B cell (primary cell): ENCODE measurements around the gene ADCY1. TPM values are rescaled to one million over a fixed set of nuclear protein-coding genes. Genes with fewer than 3 reads are reported as not detected.

ENCODE experiments used
- ATAC-seq: fragments of 200-7000 bp; cut with Tn5 transposase; one replicate; pipeline ENCODE4 v1.10.0; 2021; ENCODE audit warnings: low read depth, mild to moderate bottlenecking, moderate number of reproducible peaks, moderate library complexity
- CTCF ChIA-PET: fragments of 350-600 bp; sonication (Branson Sonifier 250); formaldehyde crosslinking; loops from one replicate; lab custom pipeline; 2021; ENCODE audit warnings: antibody characterized with exemption, inconsistent platforms; lab: Charles Lee
- POLR2A ChIA-PET: fragments of 350-600 bp; sonication (Branson Sonifier 250); formaldehyde crosslinking; loops from one replicate; lab custom pipeline; 2021; ENCODE audit warnings: antibody characterized with exemption; lab: Charles Lee
- DNase-seq: peaks from one replicate; pipeline ENCODE4 v3.0.0; 2013
- H2AFZ ChIP-seq: 2 replicates; pipeline ENCODE4 v1.6.1; 2012; ENCODE audit warnings: mild to moderate bottlenecking, low read depth, low read length; ENCODE audit not compliant: insufficient read depth, poor library complexity, severe bottlenecking
- H3K27ac ChIP-seq, 2 donors: 1 replicate in 1 of 2; 2 replicates in 1 of 2; pipeline ENCODE4 v1.5.1; 2012 to 2013; ENCODE audit warnings: low read length in 2 of 2, mild to moderate bottlenecking in 2 of 2, moderate library complexity in 1 of 2
- H3K27me3 ChIP-seq, 4 experiments: fragments of 200-600 bp in 1 of 4; sonication (generic) in 1 of 4; replicated peaks in 1 of 4; 1 replicate in 2 of 4; 2 replicates in 2 of 4; pipeline versions ENCODE4 v1.6.1 to v1.7.0; 2013 to 2016; ENCODE audit warnings: low read length in 3 of 4, mild to moderate bottlenecking in 2 of 4, mixed read lengths in 1 of 4, moderate library complexity in 1 of 4; ENCODE audit not compliant: insufficient read depth in 4 of 4, control insufficient read depth in 3 of 4; ENCODE audit errors: control extremely low read depth in 1 of 4
- H3K36me3 ChIP-seq, 2 experiments: replicated peaks in 1 of 2; 1 replicate in 1 of 2; 2 replicates in 1 of 2; pipeline versions ENCODE4 v1.6.1 to v1.7.1; 2013; ENCODE audit warnings: low read length in 1 of 2; ENCODE audit not compliant: insufficient read depth in 2 of 2, control insufficient read depth in 1 of 2; ENCODE audit errors: control extremely low read depth in 1 of 2, extremely low read depth in 1 of 2
- H3K4me1 ChIP-seq, 2 donors: fragments of 200-600 bp in 1 of 2; sonication (generic) in 1 of 2; 1 replicate in 1 of 2; 2 replicates in 1 of 2; pipeline versions ENCODE4 v1.5.1 to v1.6.1; 2013 to 2017; ENCODE audit warnings: low read length in 2 of 2; ENCODE audit not compliant: control insufficient read depth in 2 of 2, insufficient read depth in 2 of 2
- H3K4me2 ChIP-seq: replicated peaks from 2 replicates; pipeline ENCODE3; 2012; ENCODE audit warnings: mild to moderate bottlenecking, low read depth, low read length; ENCODE audit not compliant: poor library complexity, severe bottlenecking
- H3K4me3 ChIP-seq, 5 experiments: fragments of 200-600 bp in 1 of 5; sonication (generic) in 1 of 5; 1 replicate in 3 of 5; 2 replicates in 2 of 5; pipeline versions ENCODE4 v1.5.1 to v1.7.0; 2011 to 2016; ENCODE audit warnings: low read length in 4 of 5, mild to moderate bottlenecking in 4 of 5, low read depth in 2 of 5, control low read depth in 1 of 5, moderate library complexity in 1 of 5; ENCODE audit not compliant: insufficient read depth in 1 of 5; ENCODE audit errors: control extremely low read depth in 1 of 5, extremely low read depth in 1 of 5
- H3K79me2 ChIP-seq: fragments of 200-600 bp; sonication (generic); one replicate; pipeline ENCODE4 v1.6.0; 2016; ENCODE audit warnings: low read length; ENCODE audit not compliant: control insufficient read depth, insufficient read depth
- H3K9ac ChIP-seq: fragments of 200-600 bp; sonication (generic); 2 replicates; pipeline ENCODE4 v1.6.1; 2017; ENCODE audit warnings: mild to moderate bottlenecking, low read length, moderate library complexity
- H3K9me3 ChIP-seq, 3 donors: one replicate each; pipeline versions ENCODE4 v1.6.1 to v1.7.1; 2013; ENCODE audit warnings: low read length in 2 of 3; ENCODE audit not compliant: control insufficient read depth in 2 of 3, insufficient read depth in 1 of 3; ENCODE audit errors: control extremely low read depth in 1 of 3
- H4K20me1 ChIP-seq: 2 replicates; pipeline ENCODE4 v1.6.0; 2012; ENCODE audit warnings: mild to moderate bottlenecking, low read length; ENCODE audit not compliant: insufficient read depth, control insufficient read depth, poor library complexity, severe bottlenecking
- H3K27ac Mint-ChIP-seq: one replicate; pipeline ENCODE4 v1.8.0; 2021; ENCODE audit warnings: mixed read lengths
- H3K27me3 Mint-ChIP-seq: one replicate; pipeline ENCODE4 v1.8.0; 2021; ENCODE audit warnings: mixed read lengths
- H3K4me1 Mint-ChIP-seq: one replicate; pipeline ENCODE4 v1.8.0; 2021; ENCODE audit warnings: mixed read lengths
- H3K4me3 Mint-ChIP-seq: one replicate; pipeline ENCODE4 v1.8.0; 2021; ENCODE audit warnings: mixed read lengths
- H3K9me3 Mint-ChIP-seq: one replicate; pipeline ENCODE4 v1.8.0; 2022; ENCODE audit warnings: mixed read lengths; ENCODE audit not compliant: insufficient read depth
- EZH2 ChIP-seq: IDR thresholded peaks from 2 replicates; pipeline ENCODE4 v1.6.1; 2012; ENCODE audit warnings: borderline replicate concordance, low read depth, mild to moderate bottlenecking, moderate library complexity, low read length; ENCODE audit not compliant: insufficient read depth, poor library complexity, severe bottlenecking
- WGBS: methylation state at CpG from one replicate; pipeline ENCODE4 v1.1.5; 2013; ENCODE audit warnings: missing lambda C conversion rate; ENCODE audit not compliant: insufficient coverage; 5-methylcytosine and 5-hydroxymethylcytosine counted together
- intact Hi-C: fragments of 100-400 bp; cut with micrococcal nuclease; formaldehyde crosslinking; loops from one replicate; pipeline ENCODE4 v1.10.0; 2022
- polyA plus RNA-seq: library from polyadenylated mRNA; depleted of rRNA; stranded (reverse); fragments of >200 nt; gene quantifications from 2 replicates; pipeline ENCODE4 v1.2.3, GENCODE V29; 2012
- total RNA-seq, 2 donors: library from RNA; stranded (reverse); fragments of 120-200 nt in 1 of 2; gene quantifications; 1 replicate in 1 of 2; 2 replicates in 1 of 2; pipeline versions ENCODE4 v1.2.3 to v1.2.4, GENCODE V29; 2013 to 2022
- TF ChIP-seq, protein P1 (sequence below): fragments of 200-600 bp; IDR thresholded peaks from one replicate; pipeline ENCODE4 v1.8.0; 2022; ENCODE audit warnings: antibody characterized with exemption, mild to moderate bottlenecking

Gene ADCY1
- total and polyA plus RNA-seq, 2 donors (not counting 1 experiment from before 2014, with no cell fraction given) = 0.05 to 0.12 TPM

DNA sequence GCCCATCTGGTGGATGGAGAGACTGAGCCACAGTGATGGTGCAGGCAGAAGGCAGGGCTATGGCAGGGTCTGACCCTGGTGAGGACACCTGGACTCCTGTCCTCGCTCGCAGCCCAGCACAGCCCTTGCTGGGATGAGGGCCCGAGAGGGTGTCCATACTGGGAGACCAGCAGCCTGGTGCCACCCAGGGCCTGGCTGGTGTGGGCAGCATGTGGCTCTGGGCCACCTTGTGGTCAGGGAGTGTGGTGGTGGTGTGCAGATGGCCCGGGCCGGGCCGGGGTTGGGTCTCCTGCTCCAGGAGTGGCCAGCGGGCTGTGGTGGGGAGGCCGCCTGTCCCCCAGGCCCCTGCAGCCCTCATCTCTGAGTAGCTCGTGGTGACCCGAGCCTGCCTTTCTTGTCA is 14.9 kb downstream of the ADCY1 start:
- Mint-ChIP-seq H3K9me3 (no peaks in the 10 kb centered on the region), H3K4me1 (no peaks in the 10 kb centered on the region), H3K4me3 (no peak overlapping the region), H3K27me3 (peaks cover 3% of the 10 kb centered on the region), H3K27ac (no peak overlapping the region)
- Histone ChIP-seq H4K20me1 (no peaks in the 10 kb centered on the region), H3K79me2 (no peaks in the 10 kb centered on the region), H3K9me3 (no peaks in the 10 kb centered on the region), H3K4me2 (no peak overlapping the region), H3K4me1 (no peaks in the 10 kb centered on the region), H3K27me3 (no peaks in the 10 kb centered on the region), H3K36me3 (no peaks in the 10 kb centered on the region), H3K9ac (no peak overlapping the region), H3K27ac (no peak overlapping the region), H2AFZ (no peak overlapping the region), H3K4me3 (no peak overlapping the region)
- ChIA-PET POLR2A (no interaction called here), CTCF (interaction anchor here (0.8 kb wide), 1 partner anchor 11 kb away, joined by 3 read pairs; no protein-coding TSS in a partner anchor)
- DNase-seq (no peak), ATAC-seq (no peak)
- intact Hi-C loops = no loop called here
- TF ChIP-seq, protein P1, sequence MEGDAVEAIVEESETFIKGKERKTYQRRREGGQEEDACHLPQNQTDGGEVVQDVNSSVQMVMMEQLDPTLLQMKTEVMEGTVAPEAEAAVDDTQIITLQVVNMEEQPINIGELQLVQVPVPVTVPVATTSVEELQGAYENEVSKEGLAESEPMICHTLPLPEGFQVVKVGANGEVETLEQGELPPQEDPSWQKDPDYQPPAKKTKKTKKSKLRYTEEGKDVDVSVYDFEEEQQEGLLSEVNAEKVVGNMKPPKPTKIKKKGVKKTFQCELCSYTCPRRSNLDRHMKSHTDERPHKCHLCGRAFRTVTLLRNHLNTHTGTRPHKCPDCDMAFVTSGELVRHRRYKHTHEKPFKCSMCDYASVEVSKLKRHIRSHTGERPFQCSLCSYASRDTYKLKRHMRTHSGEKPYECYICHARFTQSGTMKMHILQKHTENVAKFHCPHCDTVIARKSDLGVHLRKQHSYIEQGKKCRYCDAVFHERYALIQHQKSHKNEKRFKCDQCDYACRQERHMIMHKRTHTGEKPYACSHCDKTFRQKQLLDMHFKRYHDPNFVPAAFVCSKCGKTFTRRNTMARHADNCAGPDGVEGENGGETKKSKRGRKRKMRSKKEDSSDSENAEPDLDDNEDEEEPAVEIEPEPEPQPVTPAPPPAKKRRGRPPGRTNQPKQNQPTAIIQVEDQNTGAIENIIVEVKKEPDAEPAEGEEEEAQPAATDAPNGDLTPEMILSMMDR = no peak
- no peak for TF ChIP-seq EZH2
- WGBS = 91% methylated on average over 10 of the region's 10 CpGs

DNA sequence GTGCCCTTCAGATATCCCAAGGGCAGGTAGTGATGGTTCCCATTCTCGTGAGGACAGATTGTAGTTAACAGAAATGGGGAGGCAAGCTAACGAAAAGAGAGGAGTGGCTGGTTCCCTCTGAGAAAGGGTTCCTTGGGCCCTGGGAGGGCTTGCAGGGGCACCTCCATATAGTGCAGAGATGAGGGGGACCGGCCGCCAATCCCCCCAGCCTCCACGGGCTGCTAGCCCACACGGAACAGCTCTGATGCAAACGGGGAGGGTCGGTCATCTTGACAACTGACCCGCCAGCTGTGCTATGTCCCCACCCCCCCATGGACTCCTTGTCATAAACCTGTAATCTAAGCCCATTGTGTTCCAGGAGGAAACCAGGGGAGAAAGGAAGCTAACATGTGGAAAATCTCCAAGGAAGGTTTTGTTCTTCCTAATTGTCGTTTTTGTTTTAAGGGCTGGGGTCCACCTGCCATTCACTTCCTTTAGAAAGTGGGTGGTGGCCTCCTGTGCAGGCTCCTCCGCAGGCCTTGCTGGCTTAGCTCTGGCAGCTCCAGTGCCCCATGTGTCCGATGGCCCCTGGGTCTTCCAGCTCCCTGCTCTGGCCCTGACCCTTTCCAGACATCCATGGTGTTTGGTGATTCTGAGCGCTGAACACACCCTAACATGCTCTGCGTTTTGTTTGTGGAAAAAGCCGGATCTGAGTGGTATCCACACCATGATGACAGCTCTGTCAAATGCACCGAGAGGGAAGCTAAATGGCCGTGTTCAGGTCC is 15.9 kb downstream of the ADCY1 start:
- H3K9me3 Mint-ChIP-seq = no peaks in the 10 kb centered on the region
- H3K27me3 Mint-ChIP-seq = peaks cover 3% of the 10 kb centered on the region

More for the DNA sequence above, 15.9 kb downstream of the ADCY1 start:
- Mint-ChIP-seq H3K4me3 (no peak overlapping the region), H3K27ac (no peak overlapping the region), H3K4me1 (no peaks in the 10 kb centered on the region)
- Histone ChIP-seq H3K27ac (no peak overlapping the region), H3K4me3 (no peak overlapping the region), H4K20me1 (no peaks in the 10 kb centered on the region), H3K9me3 (no peaks in the 10 kb centered on the region), H3K79me2 (no peaks in the 10 kb centered on the region), H3K4me1 (no peaks in the 10 kb centered on the region), H3K4me2 (no peak overlapping the region), H3K27me3 (no peaks in the 10 kb centered on the region), H2AFZ (no peak overlapping the region), H3K36me3 (no peaks in the 10 kb centered on the region), H3K9ac (no peak overlapping the region)
- WGBS = 87% methylated on average over 14 of the region's 17 CpGs
- no peak for ATAC-seq
- TF ChIP-seq, protein P1 = no peak
- TF ChIP-seq EZH2 = no peak
- ChIA-PET CTCF (interaction anchor here (0.8 kb wide), 1 partner anchor 12 kb away, joined by 3 read pairs; no protein-coding TSS in a partner anchor), POLR2A (no interaction called here)
- intact Hi-C loops = no loop called here
- DNase-seq = no peak
